Activated CD8-positive, alpha-beta memory T cell treated with anti-CD3 and anti-CD28 coated beads for 24 hours (primary cell): ENCODE data around the gene TKT.

Experiments used
- DNase-seq: peaks from one replicate; pipeline ENCODE4 v3.0.0-alpha.2; 2020

TKT gene

GRCh38 chr3:53238886-53239285 lies 16.9 kb downstream of the TKT start:
- no peak for DNase-seq

DNA sequence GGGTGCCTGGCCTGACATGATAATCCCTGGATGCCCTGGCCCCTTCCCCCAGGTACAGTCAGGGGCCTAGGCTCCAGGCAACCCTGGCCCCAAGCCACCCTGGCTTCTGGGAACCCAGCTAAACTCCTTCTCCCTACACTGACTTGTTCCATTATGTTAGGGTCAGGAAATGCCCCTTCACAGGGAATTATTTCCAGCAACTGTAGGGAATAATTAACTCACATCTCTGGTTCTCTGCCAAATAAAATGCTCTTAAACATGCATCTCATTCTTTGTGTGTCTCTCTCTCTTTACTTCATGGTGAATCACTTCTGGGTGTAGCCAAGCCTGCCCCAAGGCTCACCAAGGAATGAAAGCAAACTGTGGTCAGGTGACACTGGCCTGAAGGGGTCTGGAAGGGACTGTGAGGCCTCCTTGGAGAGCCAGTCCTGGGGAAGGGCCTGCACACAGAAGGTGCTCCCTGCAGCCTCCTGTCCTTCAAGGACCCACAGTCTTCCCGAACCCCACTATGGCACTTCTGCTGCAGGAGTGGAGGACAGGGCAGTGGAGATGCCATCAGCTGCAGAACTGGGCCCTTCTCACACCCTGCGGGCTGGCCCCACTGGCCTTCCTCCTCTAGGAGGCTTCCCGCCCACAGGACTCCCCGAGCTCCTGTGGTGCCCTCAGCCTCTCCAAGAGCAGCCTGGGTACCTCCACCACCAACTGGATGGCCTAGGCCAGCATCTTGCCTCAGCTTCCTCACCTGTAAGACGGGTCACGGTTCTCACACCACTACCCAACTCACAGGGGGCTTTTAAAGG lies 17.6 kb downstream of the TKT start:
- DNase-seq, result no peak

DNA sequence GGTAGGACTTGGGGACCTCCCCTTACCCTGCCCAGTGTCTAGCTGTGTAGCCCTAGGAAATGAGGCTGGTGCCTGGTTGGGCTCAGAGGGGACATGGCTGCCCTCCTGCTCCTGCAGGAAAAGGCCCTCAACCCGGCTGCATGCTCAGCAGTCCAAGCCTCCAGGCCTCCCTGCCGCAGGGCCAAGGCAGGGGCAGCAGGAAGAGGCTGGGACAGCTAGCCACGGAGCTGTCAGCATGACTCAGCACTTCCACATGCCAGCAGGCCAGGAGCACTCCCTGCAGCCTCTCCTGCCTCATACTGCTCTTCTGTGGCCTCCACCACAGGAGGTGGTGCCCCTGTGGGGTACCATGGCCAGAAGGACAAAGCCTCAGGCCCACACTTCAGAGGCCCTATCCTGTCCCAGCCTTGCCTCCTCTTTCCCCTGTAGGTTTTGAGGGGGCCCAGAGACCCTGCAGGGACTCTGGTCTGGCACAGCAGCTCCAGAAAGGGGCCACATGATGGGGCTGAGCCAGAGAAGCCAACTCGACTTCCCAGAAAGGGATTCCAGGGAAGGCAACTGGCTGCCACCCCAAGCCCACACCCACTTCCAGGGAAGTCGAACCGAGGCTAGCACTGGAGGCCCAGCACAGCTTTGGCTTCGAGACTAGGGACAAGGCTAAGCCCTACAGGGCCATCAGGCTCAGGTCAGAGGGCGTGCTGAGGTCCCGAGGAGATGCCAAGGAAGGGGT lies 19.5 kb downstream of the TKT start:
- DNase-seq, result no peak

- no peak for DNase-seq
These were observed 20.3 kb downstream of the TKT start for GRCh38 chr3:53235545-53235944.

DNA sequence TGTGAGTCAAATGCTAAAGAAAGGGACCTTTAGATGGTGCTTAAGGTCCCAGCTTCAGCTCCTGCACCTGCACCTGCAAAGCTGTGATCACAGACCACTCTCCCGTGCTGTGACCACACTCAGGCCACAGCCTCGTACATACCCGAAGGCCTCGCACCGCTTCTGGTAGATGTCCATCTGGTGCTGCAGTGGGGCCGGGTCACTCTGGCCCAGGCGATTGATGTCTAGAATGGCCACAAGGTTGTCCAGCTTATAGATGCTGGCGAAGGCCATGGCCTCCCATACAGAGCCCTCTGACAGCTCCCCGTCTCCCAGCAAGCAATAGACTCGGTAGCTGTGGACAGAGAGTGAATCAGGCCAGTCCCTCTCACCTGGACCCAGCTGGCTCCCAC lies 21.0 kb downstream of the TKT start:
- DNase-seq, result no peak

GRCh38 chr3:53234130-53234840 lies 21.5 kb downstream of the TKT start:
- DNase-seq, result no peak

DNA sequence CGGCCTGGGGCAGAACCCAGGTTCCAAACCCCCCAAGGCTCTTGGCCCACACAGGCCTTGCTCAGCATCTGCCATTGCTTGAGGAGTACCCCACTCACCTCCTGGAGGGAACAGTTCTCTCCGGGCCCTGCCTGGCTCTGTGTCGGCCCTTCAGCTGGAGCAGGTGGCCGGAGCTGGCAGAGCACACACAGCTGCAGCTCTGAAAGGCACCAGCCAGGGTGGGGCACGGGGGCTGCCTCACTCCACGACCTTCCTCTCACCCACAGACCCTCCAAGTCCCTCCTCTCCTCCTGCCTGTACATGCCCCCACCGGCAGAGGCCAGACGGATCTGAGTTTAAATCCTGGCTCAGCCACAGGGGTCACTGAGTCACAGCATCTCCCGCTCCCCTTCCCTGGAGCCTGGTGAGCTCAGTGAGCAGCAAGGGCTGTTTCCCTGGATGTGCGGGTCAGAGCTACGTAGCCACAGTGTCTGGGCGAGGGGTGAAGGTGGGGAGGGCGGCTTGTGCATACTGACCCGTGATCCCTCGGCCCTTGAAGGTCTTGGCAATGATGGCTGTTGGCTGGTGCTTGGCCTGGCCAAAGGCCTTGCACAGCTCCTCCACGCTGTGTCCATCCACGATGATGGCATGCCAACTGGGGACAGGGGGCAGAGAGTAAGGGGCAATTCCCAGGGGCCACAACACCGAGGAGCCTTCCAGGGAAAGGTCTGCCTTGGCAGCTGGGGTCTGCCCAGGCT lies 23.0 kb downstream of the TKT start:
- no peak for DNase-seq

DNA sequence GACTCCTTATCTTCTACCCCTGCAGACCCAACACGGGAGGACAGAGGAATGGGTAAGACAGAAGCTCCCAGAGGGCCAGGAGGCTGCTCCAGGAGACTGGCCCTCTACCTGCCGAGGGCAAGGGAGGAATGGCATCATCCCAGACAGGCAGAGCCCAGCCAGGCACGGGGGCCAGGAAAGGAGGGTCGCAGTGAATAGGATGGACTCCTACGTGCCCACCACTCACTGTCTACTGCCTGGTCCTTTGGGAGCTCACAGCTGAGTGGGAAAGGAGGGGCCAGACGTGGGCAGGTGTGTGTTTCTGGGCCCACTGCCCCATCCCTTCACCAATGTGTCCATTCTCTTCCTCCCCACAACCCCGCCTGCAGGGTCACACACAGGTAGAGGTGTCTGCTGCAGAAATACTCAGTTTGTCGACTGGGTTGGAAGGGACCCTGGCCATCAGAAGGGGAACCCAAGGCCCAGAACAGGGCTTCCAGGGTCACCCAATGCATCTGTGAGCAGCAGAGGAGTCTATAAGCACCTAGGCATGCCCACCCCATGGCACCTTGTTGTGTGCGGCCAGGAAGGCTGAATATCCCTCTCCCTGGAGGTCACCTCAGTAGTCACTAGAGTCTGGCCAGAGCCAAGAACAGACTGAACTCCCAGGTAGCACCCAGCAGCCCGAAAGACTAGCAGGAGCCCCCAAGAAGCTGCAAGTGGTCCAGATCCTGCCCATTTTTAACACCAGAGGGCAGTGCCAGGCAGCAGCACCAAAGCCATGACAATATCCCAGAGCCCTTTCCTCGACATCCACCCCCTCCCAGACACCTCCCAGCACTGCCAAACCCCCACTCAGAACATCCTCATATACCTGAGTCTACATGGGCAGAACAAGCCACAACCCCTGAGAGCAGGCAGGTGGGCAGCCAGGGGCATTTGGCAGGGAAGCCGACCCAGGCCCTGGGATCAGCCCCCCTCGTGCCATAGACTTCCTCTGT lies 24.0 kb downstream of the TKT start:
- no peak for DNase-seq

DNA sequence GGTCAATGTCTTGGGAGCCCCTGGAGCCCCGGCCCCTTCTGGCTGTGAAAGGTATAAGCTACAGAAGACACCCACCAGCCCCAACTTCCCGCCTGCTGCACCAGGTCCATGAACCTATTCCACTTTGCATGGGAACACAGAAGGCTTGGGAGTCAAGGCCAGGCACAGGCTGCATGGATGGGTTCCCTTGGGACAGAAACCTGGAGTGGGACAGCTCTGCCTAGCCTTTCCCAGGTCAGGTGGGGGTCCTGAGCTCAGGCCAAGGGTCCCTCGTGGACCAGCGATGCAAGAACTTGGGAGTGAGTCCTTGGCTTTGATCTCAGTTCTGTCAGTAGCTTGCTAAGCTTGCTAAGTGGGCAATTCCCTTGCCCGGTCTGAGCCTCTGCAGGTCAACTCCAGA lies 25.0 kb downstream of the TKT start:
- no peak for DNase-seq

- no peak for DNase-seq
These were observed 25.7 kb downstream of the TKT start for GRCh38 chr3:53230041-53230621.

DNA sequence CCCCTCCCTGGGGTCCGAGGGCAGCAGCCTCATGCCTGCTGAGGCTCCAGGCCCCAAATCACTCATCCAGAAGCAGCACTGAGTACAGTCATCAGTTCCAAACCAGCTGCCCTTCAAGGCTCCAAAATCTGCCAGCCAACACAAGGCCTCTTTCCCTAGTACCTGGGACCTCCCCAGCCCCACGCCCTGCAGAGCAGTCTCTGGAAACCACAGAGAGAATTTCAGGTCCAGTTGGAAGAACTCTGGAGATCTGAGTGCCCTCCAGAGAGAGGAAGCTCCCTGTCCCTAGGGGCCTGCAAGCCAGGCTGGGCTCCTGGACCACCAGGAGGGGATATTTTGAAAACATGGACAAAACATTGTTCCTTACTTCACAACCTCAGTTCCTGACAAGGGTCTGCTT lies 26.2 kb downstream of the TKT start:
- DNase-seq, result no peak

GRCh38 chr3:53229171-53229570 lies 26.7 kb downstream of the TKT start:
- DNase-seq, result no peak

DNA sequence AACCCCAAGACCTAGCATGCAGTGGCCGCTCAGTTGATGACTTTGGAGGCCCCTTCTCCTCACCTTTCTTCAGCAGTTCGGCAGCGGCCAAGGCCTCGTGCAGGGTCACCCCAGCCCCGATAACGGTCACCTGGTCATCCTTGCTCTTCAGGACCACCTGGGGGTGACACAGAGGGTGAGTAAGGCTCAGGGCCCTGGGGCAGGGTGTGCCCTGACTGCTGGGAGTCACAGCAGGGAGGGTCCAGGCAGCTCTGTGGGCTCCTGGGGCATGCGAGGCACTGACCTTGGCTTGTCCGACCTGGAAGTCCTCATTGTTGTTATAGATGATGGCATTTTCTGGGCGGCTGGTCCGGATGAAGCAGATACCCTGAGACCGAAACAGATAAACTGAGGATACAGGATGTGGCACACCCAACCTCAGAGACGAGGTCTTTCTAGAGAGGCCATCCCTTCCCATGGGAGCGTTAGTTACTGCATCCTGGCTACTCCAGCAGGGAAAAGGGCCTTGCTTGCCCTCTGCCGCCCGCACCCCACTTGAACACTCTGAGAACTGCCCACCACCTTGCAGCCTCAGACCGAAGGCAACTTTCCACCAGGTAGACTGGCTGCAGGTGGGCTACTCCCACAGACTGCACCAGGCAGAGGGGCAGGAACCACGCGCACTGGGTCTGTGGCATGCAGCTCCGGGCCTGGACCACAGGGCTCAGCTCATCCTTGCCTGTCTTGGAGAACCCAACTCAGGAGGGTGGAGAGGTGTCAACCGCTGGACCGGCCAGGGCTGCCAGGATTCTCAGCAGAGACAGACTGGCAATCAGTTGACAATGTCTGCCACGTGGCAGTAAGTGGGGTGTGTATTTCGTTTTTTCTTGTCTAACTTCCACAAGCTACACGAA lies 27.6 kb downstream of the TKT start:
- DNase-seq, result no peak

GRCh38 chr3:53226841-53227407 lies 28.9 kb downstream of the TKT start:
- no peak for DNase-seq

DNA sequence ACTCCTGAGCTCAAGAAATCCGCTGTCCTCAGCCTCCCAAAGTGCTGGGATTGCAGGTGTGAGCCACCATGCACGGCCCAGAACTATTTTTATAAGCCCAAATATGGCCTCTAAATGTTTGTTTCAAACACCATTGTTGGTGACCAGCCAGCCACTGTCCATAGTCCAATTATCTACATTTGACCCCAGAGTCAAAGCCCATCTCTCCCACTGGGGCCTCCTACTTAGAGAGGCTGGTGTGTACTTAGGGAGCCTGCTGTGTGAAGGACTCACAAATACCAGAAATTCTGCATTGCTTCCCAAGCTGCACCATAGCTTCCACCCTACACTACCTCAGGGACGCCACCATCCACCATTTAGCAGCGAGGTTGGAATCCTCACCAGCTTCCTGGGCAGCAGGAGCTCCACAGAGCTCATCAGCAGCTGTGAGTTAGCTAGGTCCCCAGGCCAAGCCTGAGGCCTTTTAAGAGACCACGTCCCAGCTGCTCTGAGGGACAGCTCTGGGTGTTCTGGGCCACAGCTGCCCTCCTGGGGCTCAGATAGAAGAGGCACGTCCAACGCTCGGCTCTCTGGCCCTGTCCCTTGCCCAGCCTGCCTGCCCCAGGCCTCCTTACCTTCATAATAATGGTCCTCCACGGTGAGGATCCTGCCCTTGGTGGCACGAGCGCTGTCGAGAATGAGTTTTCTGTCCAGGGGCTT lies 29.5 kb downstream of the TKT start:
- no peak for DNase-seq

DNA sequence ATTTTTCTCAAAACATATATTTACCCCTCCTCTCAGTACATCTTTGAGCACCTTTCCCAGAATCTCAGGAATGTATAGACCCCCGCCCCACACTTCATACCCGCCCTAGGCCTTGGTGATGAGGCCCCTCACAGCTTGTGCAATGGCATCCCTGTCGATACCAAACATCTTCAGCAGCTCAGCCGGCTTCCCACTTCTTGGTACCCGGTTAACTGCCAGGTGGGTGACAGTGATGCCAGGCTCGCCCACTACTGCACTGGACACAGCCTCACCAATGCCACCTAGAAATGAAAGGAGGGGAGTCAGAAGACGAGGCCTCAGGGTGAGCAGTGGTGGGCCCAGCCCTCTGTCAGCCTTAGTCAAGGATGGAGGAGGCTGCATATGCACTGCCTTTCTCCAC lies 30.2 kb downstream of the TKT start:
- no peak for DNase-seq

- DNase-seq, result no peak
These were observed 30.6 kb downstream of the TKT start for GRCh38 chr3:53225181-53225580.

- DNase-seq, result no peak
These were observed 31.3 kb downstream of the TKT start for GRCh38 chr3:53224536-53224935.

GRCh38 chr3:53224026-53224425 lies 31.8 kb downstream of the TKT start:
- DNase-seq, result no peak
